Measurements from ENCODE around the gene TEAD3. TPM values are rescaled to one million over a fixed set of nuclear protein-coding genes. Genes with fewer than 3 reads are reported as not detected.

Gene TEAD3
- total and polyA plus RNA-seq, 2 of the 4 experiments (the other 2 are of a cell fraction), result 5.2 to 28.0 TPM

GRCh38 chr6:35514587-35514986, 17.7 kb upstream of the TEAD3 start:
- no peaks in the 10 kb centered on the region for H3K4me1 ChIP-seq (ENCODE audit: control insufficient read depth, insufficient read depth, low read length)
- H2BK120ac ChIP-seq (ENCODE audit: low read depth, low read length), result no peak overlapping the region
- no peak overlapping the region for H2AFZ ChIP-seq (replicated peaks; ENCODE audit: low read length, poor library complexity)
- dilution Hi-C loops (cut with HindIII; ENCODE audit: low sequenced_read_pairs, unreplicated experiment) (no loop called here), intact Hi-C loops (cut with micrococcal nuclease) (no loop called here), in situ Hi-C loops (cut with MboI; ENCODE audit: low sequenced_read_pairs) (no loop called here)
- H3K4ac ChIP-seq (ENCODE audit: low read depth, low read length), result no peak overlapping the region
- no peak overlapping the region for H2BK20ac ChIP-seq (ENCODE audit: low read depth, low read length)
- no peak overlapping the region for H4K91ac ChIP-seq (ENCODE audit: insufficient read depth, low read depth, low read length)
- no peak overlapping the region for H3K4me2 ChIP-seq (ENCODE audit: low read depth, low read length)
- peaks cover 38% of the 10 kb centered on the region for H3K27me3 ChIP-seq (ENCODE audit: control insufficient read depth, insufficient read depth, low read length)
- DNase-seq (no peak), ATAC-seq (ENCODE audit: low read depth) (no peak)
- ChIA-PET CTCF (no interaction called here), POLR2A (ENCODE audit: unreplicated experiment) (no interaction called here)
- H2AK5ac ChIP-seq (ENCODE audit: low read depth, low read length), result no peak overlapping the region
- H3K4me3 ChIP-seq (ENCODE audit: insufficient read depth, low read depth, low read length), result no peak overlapping the region
- no peaks in the 10 kb centered on the region for H3K9me1 ChIP-seq (ENCODE audit: insufficient read depth, low read length)
- no peak overlapping the region for H2BK5ac ChIP-seq (ENCODE audit: low read depth, low read length, poor library complexity, severe bottlenecking)
- no peak overlapping the region for H3K18ac ChIP-seq (ENCODE audit: low read depth, low read length)
- no peak for TF ChIP-seq SMC3 (IDR thresholded peaks at IDR 0.05; ENCODE audit: low read depth, low read length)
- TF ChIP-seq USF2 (IDR thresholded peaks at IDR 0.05; ENCODE audit: low read depth, low read length), result no peak
- no peak for TF ChIP-seq RCOR1 (IDR thresholded peaks at IDR 0.05; ENCODE audit: insufficient replicate concordance, low read length)
- no peak for TF ChIP-seq RAD21 (IDR thresholded peaks at IDR 0.05; ENCODE audit: low read length)
- no peak for TF ChIP-seq RFX5 (IDR thresholded peaks at IDR 0.05; ENCODE audit: low read depth, low read length)
- no peak for TF ChIP-seq CTCF (conservative IDR thresholded peaks at IDR 0.05; ENCODE audit: low read depth, low read length)
- no peak for TF ChIP-seq FOS (IDR thresholded peaks at IDR 0.05; ENCODE audit: low read depth, low read length)
- no peak for TF ChIP-seq ELK1 (IDR thresholded peaks at IDR 0.05; ENCODE audit: borderline replicate concordance, low read depth, low read length)
- no peak for TF ChIP-seq MAZ (IDR thresholded peaks at IDR 0.05; ENCODE audit: borderline replicate concordance, low read depth, low read length)
- TF ChIP-seq CHD1 (IDR thresholded peaks at IDR 0.05; ENCODE audit: low read depth, low read length), result no peak
- TF ChIP-seq POLR2A (IDR thresholded peaks at IDR 0.05; ENCODE audit: low read depth, low read length), result no peak
- no peaks in the 10 kb centered on the region for H4K20me1 ChIP-seq (ENCODE audit: insufficient read depth, low read length)
- whole genome bisulfite sequencing, 2 experiments (ENCODE audit: extremely low coverage in 2 of 2, insufficient read length in 1 of 2), result no CpG with 5 or more reads among the region's 4 CpGs
- no peak overlapping the region for H4K8ac ChIP-seq (ENCODE audit: low read depth in 2 of 2, low read length in 2 of 2)
- H3K23ac ChIP-seq (ENCODE audit: low read depth, low read length), result no peak overlapping the region
- H3K36me3 ChIP-seq (ENCODE audit: control insufficient read depth, insufficient read depth, low read length), result no peaks in the 10 kb centered on the region
- no peak overlapping the region for H3K14ac ChIP-seq (replicated peaks; ENCODE audit: low read depth, low read length)
- H2BK15ac ChIP-seq (ENCODE audit: low read depth, low read length), result no peak overlapping the region
- no TSS peak for BruUV-seq (replicated peaks)
- no peak overlapping the region for H3K27ac ChIP-seq (ENCODE audit: insufficient read depth, low read length)
- H3K9ac ChIP-seq (ENCODE audit: low read depth, low read length), result no peak overlapping the region
- H3K79me1 ChIP-seq (ENCODE audit: low read depth in 1 of 2, low read length in 2 of 2), result no peaks in the 10 kb centered on the region
- H3K56ac ChIP-seq (ENCODE audit: extremely low read depth, insufficient read depth, low read length), result no peak overlapping the region
- H2AK9ac ChIP-seq (replicated peaks; ENCODE audit: low read depth, low read length, poor library complexity), result no peak overlapping the region
- no peak overlapping the region for H4K5ac ChIP-seq (ENCODE audit: low read depth, low read length)
- H3K9me3 ChIP-seq (ENCODE audit: control insufficient read depth, insufficient read depth, low read length), result no peaks in the 10 kb centered on the region
